ENCODE data around the gene KCNH3. TPM values are rescaled to one million over a fixed set of nuclear protein-coding genes. Genes with fewer than 3 reads are reported as not detected.

The KCNH3 gene
- total and polyA plus RNA-seq, 2 donors from 2014 or later = 1.4 to 2.8 TPM

DNA sequence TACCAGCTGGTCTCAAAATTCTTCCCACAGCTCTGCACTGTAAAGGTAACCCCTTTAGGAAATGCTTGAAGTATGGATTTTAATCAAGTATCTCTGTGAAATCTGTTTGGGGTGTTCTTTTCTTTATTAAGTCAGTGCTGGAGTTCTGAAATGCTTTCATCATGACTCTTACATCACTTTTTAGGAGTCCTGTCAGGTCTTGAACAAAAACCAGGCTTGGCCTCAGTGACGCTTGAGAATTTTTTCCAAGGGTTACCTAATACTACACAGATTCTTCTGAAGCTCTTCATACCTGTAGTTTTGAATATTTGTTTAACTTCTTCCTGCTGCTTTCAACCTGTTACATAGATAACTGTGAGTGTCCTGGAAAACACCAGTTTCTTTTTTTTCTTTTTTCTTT, 47.0 kb upstream of the KCNH3 start:
- Histone ChIP-seq H3K36me3 (ENCODE audit: control insufficient read depth in 2 of 3, insufficient read depth in 3 of 3, low read length in 3 of 3) (peaks cover 0 to 14% (median under 1%) of the 10 kb centered on the region in 3 donors), H3K4me3 (ENCODE audit: low read length in 3 of 3) (no peak overlapping the region), H3K9me3 (ENCODE audit: control insufficient read depth in 2 of 3, insufficient read depth in 1 of 3, low read length in 3 of 3) (no peaks in the 10 kb centered on the region), H3K27me3 (ENCODE audit: control insufficient read depth, insufficient read depth, low read length) (no peaks in the 10 kb centered on the region), H3K27ac (ENCODE audit: low read depth in 2 of 2, low read length in 2 of 2) (no peak overlapping the region), H3K9ac (ENCODE audit: low read length in 3 of 3) (no peak overlapping the region), H3K4me1 (ENCODE audit: control insufficient read depth in 2 of 3, insufficient read depth in 2 of 3, low read depth in 1 of 3, low read length in 3 of 3) (no peaks in the 10 kb centered on the region)
- intact Hi-C loops (cut with DNase I) = no loop called here
- FAIRE-seq (no peak), DNase-seq (no peak)
- TF ChIP-seq, protein P1, sequence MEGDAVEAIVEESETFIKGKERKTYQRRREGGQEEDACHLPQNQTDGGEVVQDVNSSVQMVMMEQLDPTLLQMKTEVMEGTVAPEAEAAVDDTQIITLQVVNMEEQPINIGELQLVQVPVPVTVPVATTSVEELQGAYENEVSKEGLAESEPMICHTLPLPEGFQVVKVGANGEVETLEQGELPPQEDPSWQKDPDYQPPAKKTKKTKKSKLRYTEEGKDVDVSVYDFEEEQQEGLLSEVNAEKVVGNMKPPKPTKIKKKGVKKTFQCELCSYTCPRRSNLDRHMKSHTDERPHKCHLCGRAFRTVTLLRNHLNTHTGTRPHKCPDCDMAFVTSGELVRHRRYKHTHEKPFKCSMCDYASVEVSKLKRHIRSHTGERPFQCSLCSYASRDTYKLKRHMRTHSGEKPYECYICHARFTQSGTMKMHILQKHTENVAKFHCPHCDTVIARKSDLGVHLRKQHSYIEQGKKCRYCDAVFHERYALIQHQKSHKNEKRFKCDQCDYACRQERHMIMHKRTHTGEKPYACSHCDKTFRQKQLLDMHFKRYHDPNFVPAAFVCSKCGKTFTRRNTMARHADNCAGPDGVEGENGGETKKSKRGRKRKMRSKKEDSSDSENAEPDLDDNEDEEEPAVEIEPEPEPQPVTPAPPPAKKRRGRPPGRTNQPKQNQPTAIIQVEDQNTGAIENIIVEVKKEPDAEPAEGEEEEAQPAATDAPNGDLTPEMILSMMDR (IDR thresholded peaks at IDR 0.05; ENCODE audit: borderline replicate concordance, extremely low read depth, insufficient read depth) = no peak

- Histone ChIP-seq H3K27ac (ENCODE audit: low read depth in 2 of 2, low read length in 2 of 2) (no peak overlapping the region), H3K36me3 (ENCODE audit: control insufficient read depth in 2 of 3, insufficient read depth in 3 of 3, low read length in 3 of 3) (peaks cover 0 to 14% (median 2%) of the 10 kb centered on the region in 3 donors), H3K4me1 (ENCODE audit: control insufficient read depth in 2 of 3, insufficient read depth in 2 of 3, low read depth in 1 of 3, low read length in 3 of 3) (no peaks in the 10 kb centered on the region), H3K27me3 (ENCODE audit: control insufficient read depth, insufficient read depth, low read length) (no peaks in the 10 kb centered on the region), H3K4me3 (ENCODE audit: low read length in 3 of 3) (no peak overlapping the region), H3K9me3 (ENCODE audit: control insufficient read depth in 2 of 3, insufficient read depth in 1 of 3, low read length in 3 of 3) (no peaks in the 10 kb centered on the region), H3K9ac (ENCODE audit: low read length in 3 of 3) (no peak overlapping the region)
- FAIRE-seq (no peak), DNase-seq (no peak)
- TF ChIP-seq, protein P1 (IDR thresholded peaks at IDR 0.05; ENCODE audit: borderline replicate concordance, extremely low read depth, insufficient read depth) = no peak
- intact Hi-C loops (cut with DNase I) = no loop called here
Observed at GRCh38 chr12:49493900-49494299, 44.9 kb upstream of the KCNH3 start.

DNA sequence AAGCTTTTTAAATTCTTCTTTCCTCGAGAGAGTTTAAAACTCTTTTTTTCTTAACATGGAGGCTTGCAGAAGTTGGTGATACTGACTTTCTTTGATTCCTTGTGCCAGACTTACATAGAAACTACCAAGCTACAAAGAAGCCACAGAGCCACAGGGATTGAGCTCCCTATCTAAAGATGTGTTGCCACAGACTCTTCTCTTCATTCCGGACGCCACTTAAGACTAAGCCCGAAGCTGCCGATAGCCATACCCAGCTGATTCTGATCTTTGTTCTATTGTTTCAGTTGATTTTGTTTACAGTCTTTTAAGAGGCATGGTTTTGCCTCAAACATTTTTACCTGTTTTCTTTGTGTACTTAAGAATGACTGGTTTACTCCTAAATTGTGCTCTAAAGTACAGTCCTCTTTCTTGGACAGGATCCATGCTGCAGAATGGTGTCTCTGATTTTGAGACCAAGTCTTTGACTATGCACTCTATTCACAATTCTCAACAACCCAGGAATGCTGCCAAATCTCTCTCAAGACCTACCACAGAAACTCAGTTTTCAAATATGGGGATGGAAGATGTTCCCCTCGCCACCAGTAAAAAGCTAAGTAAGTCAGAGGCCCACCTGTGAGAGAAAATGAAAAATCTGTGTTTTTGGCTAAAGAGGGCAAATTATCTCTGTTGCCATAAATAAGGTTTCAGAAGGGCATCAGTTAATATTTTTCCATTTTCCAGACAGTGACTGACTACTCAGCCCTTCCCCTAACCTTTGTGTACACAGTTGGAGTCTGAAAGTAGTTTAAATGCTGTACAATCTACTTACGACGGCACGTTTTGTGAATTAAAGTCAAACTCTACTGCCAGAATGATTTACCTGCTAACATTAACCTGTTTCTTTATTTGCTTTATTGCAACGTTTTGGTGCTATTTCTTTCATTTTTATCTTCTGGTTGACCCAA, 42.1 kb upstream of the KCNH3 start:
- no peaks in the 10 kb centered on the region for H3K9me3 ChIP-seq (ENCODE audit: control insufficient read depth in 2 of 3, insufficient read depth in 1 of 3, low read length in 3 of 3)
- no peaks in the 10 kb centered on the region for H3K4me1 ChIP-seq (ENCODE audit: control insufficient read depth in 2 of 3, insufficient read depth in 2 of 3, low read depth in 1 of 3, low read length in 3 of 3)
- H3K9ac ChIP-seq (ENCODE audit: low read length in 3 of 3) = no peak overlapping the region
- TF ChIP-seq, protein P1 (IDR thresholded peaks at IDR 0.05; ENCODE audit: borderline replicate concordance, extremely low read depth, insufficient read depth) = no peak
- no peak overlapping the region for H3K4me3 ChIP-seq (ENCODE audit: low read length in 3 of 3)
- intact Hi-C loops (cut with DNase I) = no loop called here
- H3K36me3 ChIP-seq (ENCODE audit: control insufficient read depth in 2 of 3, insufficient read depth in 3 of 3, low read length in 3 of 3) = peaks cover 0 to 8% (median 2%) of the 10 kb centered on the region in 3 donors
- DNase-seq (no peak), FAIRE-seq (no peak)
- no peak overlapping the region for H3K27ac ChIP-seq (ENCODE audit: low read depth in 2 of 2, low read length in 2 of 2)
- H3K27me3 ChIP-seq (ENCODE audit: control insufficient read depth, insufficient read depth, low read length) = no peaks in the 10 kb centered on the region

Measured in kidney (tissue), 14 donors.